CD8-positive, alpha-beta memory T cell (primary cell): ENCODE measurements around the gene IFT88. TPM values are rescaled to one million over a fixed set of nuclear protein-coding genes. Genes with fewer than 3 reads are reported as not detected.

ENCODE experiments used
- CTCF ChIA-PET: fragments of 350-600 bp; sonication (Branson Sonifier 250); formaldehyde crosslinking; loops from one replicate; lab custom pipeline; 2021; ENCODE audit warnings: antibody characterized with exemption; lab: Charles Lee
- POLR2A ChIA-PET: fragments of 350-600 bp; sonication (Branson Sonifier 250); formaldehyde crosslinking; loops from one replicate; lab custom pipeline; 2021; ENCODE audit warnings: antibody characterized with exemption; lab: Charles Lee
- DNase-seq, 5 donors: peaks; one replicate each; pipeline versions ENCODE4 v3.0.0 to v3.0.0-alpha.2; 2020 to 2022; ENCODE audit warnings: mixed read lengths in 1 of 5
- H3K27ac ChIP-seq: one replicate; pipeline ENCODE4 v1.7.0; 2013; ENCODE audit warnings: low read depth, mild to moderate bottlenecking, low read length, moderate library complexity
- H3K27me3 ChIP-seq: 2 replicates; pipeline ENCODE4 v1.7.0; 2013; ENCODE audit warnings: low read length, mild to moderate bottlenecking; ENCODE audit not compliant: insufficient read depth, poor library complexity, severe bottlenecking
- H3K36me3 ChIP-seq: 2 replicates; pipeline ENCODE4 v1.7.0; 2013; ENCODE audit warnings: mild to moderate bottlenecking, low read length, moderate library complexity; ENCODE audit not compliant: insufficient read depth
- H3K4me1 ChIP-seq: 2 replicates; pipeline ENCODE4 v1.7.0; 2013; ENCODE audit warnings: mild to moderate bottlenecking, low read length, moderate library complexity; ENCODE audit not compliant: insufficient read depth
- H3K4me3 ChIP-seq: 2 replicates; pipeline ENCODE4 v1.7.0; 2013; ENCODE audit warnings: mild to moderate bottlenecking, low read length
- H3K9me3 ChIP-seq: 2 replicates; pipeline ENCODE4 v1.7.0; 2013; ENCODE audit warnings: mild to moderate bottlenecking, low read length
- H3K27ac Mint-ChIP-seq, 8 donors: one replicate each; pipeline ENCODE4 v1.8.0; 2020 to 2021; ENCODE audit warnings: mixed read lengths in 8 of 8, mild to moderate bottlenecking in 6 of 8, inconsistent platforms in 3 of 8, moderate library complexity in 3 of 8
- H3K27me3 Mint-ChIP-seq, 2 donors: one replicate each; pipeline ENCODE4 v1.8.0; 2020 to 2021; ENCODE audit warnings: mixed read lengths in 2 of 2, mild to moderate bottlenecking in 1 of 2, moderate library complexity in 1 of 2
- H3K36me3 Mint-ChIP-seq, 3 donors: one replicate each; pipeline ENCODE4 v1.8.0; 2020 to 2021; ENCODE audit warnings: mixed read lengths in 3 of 3, inconsistent platforms in 1 of 3, mild to moderate bottlenecking in 1 of 3
- H3K4me1 Mint-ChIP-seq, 3 donors: one replicate each; pipeline ENCODE4 v1.8.0; 2020 to 2021; ENCODE audit warnings: mixed read lengths in 3 of 3, inconsistent platforms in 1 of 3, mild to moderate bottlenecking in 1 of 3
- H3K4me3 Mint-ChIP-seq, 7 donors: one replicate each; pipeline ENCODE4 v1.8.0; 2020 to 2021; ENCODE audit warnings: mixed read lengths in 7 of 7, mild to moderate bottlenecking in 6 of 7, moderate library complexity in 4 of 7, inconsistent platforms in 2 of 7
- H3K9me3 Mint-ChIP-seq, 5 donors: one replicate each; pipeline ENCODE4 v1.8.0; 2020 to 2022; ENCODE audit warnings: mixed read lengths in 5 of 5, mild to moderate bottlenecking in 3 of 5, moderate library complexity in 2 of 5, inconsistent platforms in 1 of 5
- polyA plus RNA-seq: library from polyadenylated mRNA; unstranded; fragments of 300-500 nt; fragmentation: Illumina TruSeq; gene quantifications from one replicate; pipeline ENCODE4 v1.2.3, GENCODE V29; 2021
- total RNA-seq, 2 experiments: library from RNA; stranded (reverse); gene quantifications; one replicate each; pipeline ENCODE4 v1.2.3, GENCODE V29; 2021

The IFT88 gene
- total and polyA plus RNA-seq, 3 experiments from 2014 or later = 4.2 to 7.2 (median 4.9) TPM

DNA sequence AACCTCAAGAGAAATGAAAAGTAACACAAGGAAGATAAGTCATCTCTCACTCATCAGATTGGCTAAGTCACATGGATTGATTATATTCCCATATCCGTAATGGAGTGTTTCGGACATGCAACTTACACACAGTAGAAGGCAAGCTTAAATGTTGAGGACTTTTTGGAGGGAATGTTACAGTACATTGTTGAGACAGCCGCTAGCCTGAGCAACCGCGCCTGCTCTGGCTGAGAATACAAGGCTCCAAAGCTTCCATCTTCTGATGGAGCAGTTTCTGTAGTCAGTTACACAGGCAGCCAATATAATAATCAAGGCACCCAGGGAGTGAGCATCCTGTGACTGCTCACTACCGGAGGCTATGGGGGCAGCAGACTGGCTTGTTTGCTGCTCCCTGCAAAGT, 40.3 kb upstream of the IFT88 start:
- CTCF ChIA-PET = interaction anchor here (0.9 kb wide), 1 partner anchor 32 kb away, joined by 3 read pairs; no protein-coding TSS in a partner anchor
- peaks cover 0 to 2% (median 0%) of the 10 kb centered on the region in 3 donors for H3K36me3 Mint-ChIP-seq
- peak overlapping the region; percentile 77 to 97 (median 92) for H3K27ac Mint-ChIP-seq
- no peaks in the 10 kb centered on the region for H3K36me3 ChIP-seq
- no peaks in the 10 kb centered on the region for H3K9me3 Mint-ChIP-seq
- peaks cover 12 to 28% (median 22%) of the 10 kb centered on the region in 3 donors for H3K4me1 Mint-ChIP-seq
- peak overlapping the region; percentile 88 for H3K27ac ChIP-seq
- peaks cover 4 to 14% of the 10 kb centered on the region in 2 donors for H3K27me3 Mint-ChIP-seq
- DNase-seq = no peak
- H3K9me3 ChIP-seq = no peaks in the 10 kb centered on the region
- POLR2A ChIA-PET = interaction anchor here (0.7 to 0.9 kb wide), 2 partner anchors 10 to 870 kb away, joined by 3 read pairs; no protein-coding TSS in a partner anchor
- peaks cover 13% of the 10 kb centered on the region for H3K4me1 ChIP-seq
- H3K27me3 ChIP-seq = no peaks in the 10 kb centered on the region
- peak overlapping the region; percentile 98 for H3K4me3 ChIP-seq
- peak overlapping the region; percentile 87 to 96 (median 92) for H3K4me3 Mint-ChIP-seq

GRCh38 chr13:20528452-20528851, 38.5 kb upstream of the IFT88 start:
- Mint-ChIP-seq H3K4me1 (peaks cover 12 to 23% (median 17%) of the 10 kb centered on the region in 3 donors), H3K36me3 (peaks cover 0 to 2% (median 2%) of the 10 kb centered on the region in 3 donors), H3K27me3 (peaks cover 4 to 16% of the 10 kb centered on the region in 2 donors), H3K9me3 (no peaks in the 10 kb centered on the region), H3K4me3 (no peak overlapping the region), H3K27ac (peak overlapping the region in 1 of 8 donors; percentile 91)
- CTCF ChIA-PET = no interaction called here
- no peak for DNase-seq
- Histone ChIP-seq H3K4me1 (peaks cover 13% of the 10 kb centered on the region), H3K36me3 (no peaks in the 10 kb centered on the region), H3K27ac (no peak overlapping the region), H3K4me3 (no peak overlapping the region), H3K27me3 (no peaks in the 10 kb centered on the region), H3K9me3 (no peaks in the 10 kb centered on the region)
- POLR2A ChIA-PET = no interaction called here

DNA sequence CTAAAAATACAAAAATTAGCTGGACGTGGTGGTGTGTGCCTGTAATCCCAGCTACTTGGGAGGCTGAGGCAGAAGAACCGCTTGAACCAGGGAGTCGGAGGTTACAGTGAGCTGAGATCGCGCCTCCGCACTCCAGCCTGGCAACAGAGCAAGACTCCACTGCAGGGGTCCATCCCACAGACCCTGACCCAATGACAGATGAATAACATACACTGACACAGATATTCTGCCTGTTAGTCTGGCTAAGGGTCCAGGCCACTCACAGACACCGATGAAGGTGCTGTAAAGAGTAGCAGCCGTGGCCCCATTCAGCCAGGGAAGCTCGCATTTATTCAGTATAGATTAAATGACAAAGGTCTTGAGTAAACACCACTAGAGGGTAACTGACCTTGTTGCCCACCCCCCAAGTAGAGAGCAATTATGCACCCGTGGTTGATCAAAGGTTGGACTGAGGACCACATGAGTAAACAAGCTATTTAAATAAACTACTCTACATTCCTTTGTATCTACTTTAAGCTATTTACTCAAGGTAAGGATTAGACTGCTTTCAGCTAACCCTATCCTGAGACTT, 32.8 kb upstream of the IFT88 start:
- Mint-ChIP-seq H3K4me3 (no peak overlapping the region), H3K27me3 (peaks cover 4 to 16% of the 10 kb centered on the region in 2 donors), H3K36me3 (peaks cover 0 to 26% (median 4%) of the 10 kb centered on the region in 3 donors), H3K4me1 (no peaks in the 10 kb centered on the region), H3K27ac (no peak overlapping the region), H3K9me3 (peaks cover 0 to 10% (median 8%) of the 10 kb centered on the region in 5 donors)
- DNase-seq = no peak
- Histone ChIP-seq H3K4me1 (no peaks in the 10 kb centered on the region), H3K27me3 (no peaks in the 10 kb centered on the region), H3K9me3 (no peaks in the 10 kb centered on the region), H3K27ac (no peak overlapping the region), H3K36me3 (no peaks in the 10 kb centered on the region), H3K4me3 (no peak overlapping the region)
- POLR2A ChIA-PET = no interaction called here
- CTCF ChIA-PET = no interaction called here

DNA sequence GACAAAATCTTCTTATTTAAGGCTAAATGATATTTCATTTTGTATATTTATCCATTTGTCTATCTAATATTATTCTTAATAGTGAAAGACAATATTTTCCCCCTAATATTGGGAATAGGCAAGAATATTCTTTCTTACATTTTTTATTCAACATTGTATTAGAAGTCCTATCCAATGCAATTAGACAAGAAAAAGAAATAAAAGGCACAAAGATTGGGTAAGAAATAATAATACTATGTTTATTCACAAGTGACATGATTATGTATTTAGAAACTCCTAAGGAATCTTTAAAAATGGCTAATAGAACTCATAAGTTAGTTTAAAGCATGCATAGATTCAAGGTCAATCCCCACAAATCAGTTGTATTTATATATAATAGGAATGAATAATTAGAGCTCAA, 30.0 kb upstream of the IFT88 start:
- Histone ChIP-seq H3K4me1 (no peaks in the 10 kb centered on the region), H3K4me3 (no peak overlapping the region), H3K9me3 (no peaks in the 10 kb centered on the region), H3K27ac (no peak overlapping the region), H3K27me3 (no peaks in the 10 kb centered on the region), H3K36me3 (no peaks in the 10 kb centered on the region)
- no peak overlapping the region for H3K27ac Mint-ChIP-seq
- no peaks in the 10 kb centered on the region for H3K4me1 Mint-ChIP-seq
- H3K36me3 Mint-ChIP-seq = peaks cover 0 to 26% (median 4%) of the 10 kb centered on the region in 3 donors
- ChIA-PET POLR2A (interaction anchor here (0.8 kb wide), 1 partner anchor 10 kb away, joined by 3 read pairs; no protein-coding TSS in a partner anchor), CTCF (no interaction called here)
- H3K4me3 Mint-ChIP-seq = no peak overlapping the region
- H3K9me3 Mint-ChIP-seq = peaks cover 0 to 10% (median 8%) of the 10 kb centered on the region in 5 donors
- no peaks in the 10 kb centered on the region for H3K27me3 Mint-ChIP-seq
- no peak for DNase-seq

- H3K9me3 Mint-ChIP-seq = no peaks in the 10 kb centered on the region
- H3K27ac ChIP-seq = no peak overlapping the region
- no peaks in the 10 kb centered on the region for H3K27me3 ChIP-seq
- ChIA-PET POLR2A (no interaction called here), CTCF (no interaction called here)
- H3K4me3 Mint-ChIP-seq = no peak overlapping the region
- H3K27me3 Mint-ChIP-seq = no peaks in the 10 kb centered on the region
- no peak overlapping the region for H3K27ac Mint-ChIP-seq
- DNase-seq = no peak
- H3K9me3 ChIP-seq = no peaks in the 10 kb centered on the region
- no peaks in the 10 kb centered on the region for H3K4me1 ChIP-seq
- H3K4me3 ChIP-seq = no peak overlapping the region
- H3K36me3 Mint-ChIP-seq = no peaks in the 10 kb centered on the region
- no peaks in the 10 kb centered on the region for H3K36me3 ChIP-seq
- peaks cover 11 to 16% (median 16%) of the 10 kb centered on the region in 3 donors for H3K4me1 Mint-ChIP-seq
These were observed 22.6 kb upstream of the IFT88 start for GRCh38 chr13:20544201-20544923.

GRCh38 chr13:20546556-20546955, 20.4 kb upstream of the IFT88 start:
- Mint-ChIP-seq H3K9me3 (no peaks in the 10 kb centered on the region), H3K27ac (peak overlapping the region in 1 of 8 donors; percentile 17), H3K4me1 (peaks cover 11 to 16% (median 16%) of the 10 kb centered on the region in 3 donors), H3K27me3 (no peaks in the 10 kb centered on the region), H3K4me3 (no peak overlapping the region), H3K36me3 (no peaks in the 10 kb centered on the region)
- no peaks in the 10 kb centered on the region for H3K27me3 ChIP-seq
- POLR2A ChIA-PET = no interaction called here
- no peaks in the 10 kb centered on the region for H3K4me1 ChIP-seq
- no peak overlapping the region for H3K4me3 ChIP-seq
- no peaks in the 10 kb centered on the region for H3K36me3 ChIP-seq
- no peak overlapping the region for H3K27ac ChIP-seq
- no peak for DNase-seq
- CTCF ChIA-PET = no interaction called here
- H3K9me3 ChIP-seq = no peaks in the 10 kb centered on the region

DNA sequence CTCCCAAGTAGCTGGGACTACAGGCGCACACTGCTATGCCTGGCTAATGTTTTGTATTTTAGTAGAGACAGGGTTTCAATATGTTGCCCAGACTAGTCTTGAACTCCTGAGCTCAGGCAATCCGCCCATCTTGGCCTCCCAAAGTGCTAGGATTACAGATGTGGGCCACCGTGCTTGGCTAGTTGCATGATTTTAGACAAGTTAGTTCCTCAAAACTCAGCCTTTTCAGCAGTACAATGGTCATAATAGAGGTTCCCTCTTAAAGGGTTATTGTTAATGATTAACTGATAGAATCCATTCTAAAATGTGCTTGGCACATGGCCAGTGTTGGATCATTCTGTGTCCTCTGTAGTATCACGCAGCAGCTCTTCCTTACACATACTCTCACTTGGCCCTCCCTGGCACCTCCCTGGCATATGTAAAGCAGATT, 19.5 kb upstream of the IFT88 start:
- H3K27ac ChIP-seq = no peak overlapping the region
- no peak for DNase-seq
- peaks cover 11 to 16% (median 16%) of the 10 kb centered on the region in 3 donors for H3K4me1 Mint-ChIP-seq
- peak overlapping the region in 1 of 8 donors; percentile 8 for H3K27ac Mint-ChIP-seq
- H3K4me3 Mint-ChIP-seq = peak overlapping the region in 1 of 7 donors; percentile 20
- ChIA-PET POLR2A (no interaction called here), CTCF (no interaction called here)
- no peaks in the 10 kb centered on the region for H3K36me3 ChIP-seq
- no peaks in the 10 kb centered on the region for H3K4me1 ChIP-seq
- H3K27me3 Mint-ChIP-seq = no peaks in the 10 kb centered on the region
- no peaks in the 10 kb centered on the region for H3K36me3 Mint-ChIP-seq
- no peak overlapping the region for H3K4me3 ChIP-seq
- H3K9me3 Mint-ChIP-seq = no peaks in the 10 kb centered on the region
- no peaks in the 10 kb centered on the region for H3K27me3 ChIP-seq
- H3K9me3 ChIP-seq = no peaks in the 10 kb centered on the region

- H3K9me3 ChIP-seq = no peaks in the 10 kb centered on the region
- Mint-ChIP-seq H3K4me1 (peaks cover 11 to 16% (median 11%) of the 10 kb centered on the region in 3 donors), H3K27me3 (no peaks in the 10 kb centered on the region), H3K36me3 (no peaks in the 10 kb centered on the region), H3K27ac (peak overlapping the region in 1 of 8 donors; percentile 81), H3K4me3 (no peak overlapping the region), H3K9me3 (no peaks in the 10 kb centered on the region)
- no peaks in the 10 kb centered on the region for H3K27me3 ChIP-seq
- ChIA-PET CTCF (no interaction called here), POLR2A (no interaction called here)
- no peaks in the 10 kb centered on the region for H3K4me1 ChIP-seq
- H3K4me3 ChIP-seq = no peak overlapping the region
- H3K27ac ChIP-seq = no peak overlapping the region
- H3K36me3 ChIP-seq = no peaks in the 10 kb centered on the region
- no peak for DNase-seq
These were observed 16.2 kb upstream of the IFT88 start for GRCh38 chr13:20550799-20551198.
